ENCODE measurements around the gene PNN.

Gene PNN

GRCh38 chr14:39229601-39230110 is 54.6 kb downstream of the PNN start:
- DNase-seq (ENCODE audit: low read depth in 2 of 2): no peak

DNA sequence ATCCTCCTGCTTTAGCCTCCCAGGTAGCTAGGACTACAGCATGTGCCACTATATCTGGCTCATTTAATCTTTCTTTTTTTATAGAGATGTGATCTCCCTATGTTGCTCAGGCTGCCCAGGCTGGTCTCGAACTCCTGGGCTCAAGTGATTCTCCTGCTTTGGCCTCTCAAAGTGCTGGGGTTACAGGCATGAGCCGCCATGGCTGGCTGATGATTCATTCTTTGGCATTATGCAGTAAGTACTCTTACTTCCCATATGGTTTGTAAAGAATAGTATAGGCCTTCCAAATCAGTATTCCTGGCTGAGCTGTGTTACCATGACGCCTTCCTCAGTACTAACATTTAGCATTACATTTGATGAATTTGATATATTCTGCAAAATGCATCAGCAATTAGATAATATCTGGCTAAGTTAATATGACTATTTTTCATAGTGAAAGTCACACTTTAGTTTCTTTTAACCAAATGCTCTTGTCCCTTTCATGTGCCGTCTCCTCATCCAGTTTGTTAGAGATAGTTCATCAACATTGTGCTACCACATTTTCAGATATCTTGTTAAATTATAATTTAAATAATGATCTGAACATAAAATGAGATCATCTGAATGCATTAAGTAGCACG is 55.5 kb downstream of the PNN start:
- DNase-seq (ENCODE audit: low read depth in 2 of 2): no peak

- DNase-seq (ENCODE audit: low read depth in 2 of 2): peak in 1 of 2 donors; percentile 7
Measured at GRCh38 chr14:39231751-39232553, 56.9 kb downstream of the PNN start.
